Measurements from ENCODE around the gene IRX4. TPM values are rescaled to one million over a fixed set of nuclear protein-coding genes. Genes with fewer than 3 reads are reported as not detected.

Gene IRX4
- total RNA-seq, 2 experiments from 2014 or later: not detected

Other genes starting within 250 kb of the IRX4 start
- gene MRPL36, start 83.1 kb downstream of the IRX4 start, total RNA-seq: 100 to 1,000 TPM; 110 to 111 TPM
- 10 to 100 TPM; 46.7 to 47.5 TPM for gene NDUFS6, start 81.5 kb downstream of the IRX4 start, total RNA-seq

All from activated CD8-positive, alpha-beta memory T cell treated with anti-CD3 and anti-CD28 coated beads for 36 hours (primary cell).